OCI-LY3 (cell line): ENCODE results near the gene DCC.

Experiments
- H2AFZ ChIP-seq: fragments of 200-600, 300-600 bp; shearing (Covaris generic); 2 replicates; pipeline ENCODE4 v1.6.0; 2014; ENCODE audit warnings: antibody characterized with exemption, low read depth, low read length
- H3K27ac ChIP-seq: fragments of 200-600, 300-600 bp; sonication (generic); 2 replicates; pipeline ENCODE4 v1.5.1; 2014; ENCODE audit warnings: mild to moderate bottlenecking, low read length, moderate library complexity, mixed read lengths
- H3K27me3 ChIP-seq: fragments of 200-600, 300-600 bp; sonication (generic); 2 replicates; pipeline ENCODE4 v1.6.1; 2014; ENCODE audit warnings: low read depth, low read length, mixed read lengths
- H3K36me3 ChIP-seq: fragments of 200-600, 300-600 bp; sonication (generic); replicated peaks from 2 replicates; pipeline ENCODE3; 2014; ENCODE audit warnings: low read depth, low read length, mixed read lengths
- H3K4me1 ChIP-seq: fragments of 300-600, 200-600 bp; sonication (generic); 2 replicates; pipeline ENCODE4 v1.6.1; 2014; ENCODE audit warnings: low read length, mixed read lengths
- H3K4me2 ChIP-seq: fragments of 200-600, 300-600 bp; sonication (generic); 2 replicates; pipeline ENCODE4 v1.6.1; 2014; ENCODE audit warnings: low read length, mixed read lengths
- H3K4me3 ChIP-seq: fragments of 300-600, 200-600 bp; sonication (generic); 2 replicates; pipeline ENCODE4 v1.5.1; 2014; ENCODE audit warnings: antibody characterized with exemption, mild to moderate bottlenecking, low read length, moderate library complexity
- H3K79me2 ChIP-seq: fragments of 300-600, 200-600 bp; shearing (Covaris generic); 2 replicates; pipeline ENCODE4 v1.6.1; 2014; ENCODE audit warnings: mild to moderate bottlenecking, low read length, mixed read lengths
- H3K9ac ChIP-seq: fragments of 300-600, 200-600 bp; shearing (Covaris generic); 2 replicates; pipeline ENCODE4 v1.6.0; 2014; ENCODE audit warnings: mild to moderate bottlenecking, low read length, moderate library complexity
- H3K9me3 ChIP-seq: fragments of 200-600, 300-600 bp; shearing (Covaris generic); 2 replicates; pipeline ENCODE4 v1.6.1; 2014; ENCODE audit warnings: low read length, mixed read lengths; ENCODE audit not compliant: insufficient read depth
- H4K20me1 ChIP-seq: fragments of 200-600, 300-600 bp; sonication (generic); 2 replicates; pipeline ENCODE4 v1.6.1; 2016; ENCODE audit warnings: low read length, mixed read lengths; ENCODE audit not compliant: insufficient read depth
- EZH2phosphoT487 ChIP-seq: fragments of 200-600 bp; shearing (Covaris generic); IDR thresholded peaks from 2 replicates; pipeline ENCODE4 v1.6.1; 2018; ENCODE audit warnings: antibody characterized with exemption, mixed run types, low read depth
- TF ChIP-seq, protein P1 (sequence below): fragments of 200-600, 300-600 bp; sonication (generic); IDR thresholded peaks from 2 replicates; pipeline ENCODE4 v1.5.1; 2014; ENCODE audit warnings: antibody characterized with exemption, low read length, low read depth

Gene DCC

DNA sequence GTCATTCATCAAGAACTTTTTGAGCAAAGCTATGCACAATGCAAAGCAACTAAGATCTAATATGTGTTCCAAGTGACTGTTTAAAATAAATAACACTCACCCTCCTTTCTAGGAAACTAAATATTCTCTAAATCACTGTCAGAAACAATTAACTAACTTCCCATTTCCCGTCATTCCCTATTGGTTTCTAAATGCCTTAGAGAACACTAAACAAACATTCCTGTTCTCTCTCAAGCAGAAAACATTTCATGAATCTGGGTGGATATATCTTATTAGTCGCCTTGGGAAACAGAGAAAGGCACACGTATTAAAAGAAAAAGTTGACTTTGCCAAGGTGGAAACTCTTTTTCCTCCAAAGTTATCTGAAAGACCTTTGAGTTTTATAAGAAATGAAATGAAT, 1149.3 kb downstream of the DCC start:
- Histone ChIP-seq H3K79me2 (no peaks in the 10 kb centered on the region), H4K20me1 (no peaks in the 10 kb centered on the region), H3K4me1 (no peaks in the 10 kb centered on the region), H3K9me3 (no peaks in the 10 kb centered on the region), H3K27ac (no peak overlapping the region), H3K36me3 (no peaks in the 10 kb centered on the region), H2AFZ (no peak overlapping the region), H3K27me3 (no peaks in the 10 kb centered on the region), H3K4me3 (no peak overlapping the region), H3K9ac (no peak overlapping the region), H3K4me2 (no peak overlapping the region)
- TF ChIP-seq, protein P1, sequence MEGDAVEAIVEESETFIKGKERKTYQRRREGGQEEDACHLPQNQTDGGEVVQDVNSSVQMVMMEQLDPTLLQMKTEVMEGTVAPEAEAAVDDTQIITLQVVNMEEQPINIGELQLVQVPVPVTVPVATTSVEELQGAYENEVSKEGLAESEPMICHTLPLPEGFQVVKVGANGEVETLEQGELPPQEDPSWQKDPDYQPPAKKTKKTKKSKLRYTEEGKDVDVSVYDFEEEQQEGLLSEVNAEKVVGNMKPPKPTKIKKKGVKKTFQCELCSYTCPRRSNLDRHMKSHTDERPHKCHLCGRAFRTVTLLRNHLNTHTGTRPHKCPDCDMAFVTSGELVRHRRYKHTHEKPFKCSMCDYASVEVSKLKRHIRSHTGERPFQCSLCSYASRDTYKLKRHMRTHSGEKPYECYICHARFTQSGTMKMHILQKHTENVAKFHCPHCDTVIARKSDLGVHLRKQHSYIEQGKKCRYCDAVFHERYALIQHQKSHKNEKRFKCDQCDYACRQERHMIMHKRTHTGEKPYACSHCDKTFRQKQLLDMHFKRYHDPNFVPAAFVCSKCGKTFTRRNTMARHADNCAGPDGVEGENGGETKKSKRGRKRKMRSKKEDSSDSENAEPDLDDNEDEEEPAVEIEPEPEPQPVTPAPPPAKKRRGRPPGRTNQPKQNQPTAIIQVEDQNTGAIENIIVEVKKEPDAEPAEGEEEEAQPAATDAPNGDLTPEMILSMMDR, result no peak
- TF ChIP-seq EZH2phosphoT487, result no peak

GRCh38 chr18:53490019-53490418, 1150.0 kb downstream of the DCC start:
- Histone ChIP-seq H3K4me2 (no peak overlapping the region), H3K27ac (no peak overlapping the region), H3K4me1 (no peaks in the 10 kb centered on the region), H3K79me2 (no peaks in the 10 kb centered on the region), H3K4me3 (no peak overlapping the region), H2AFZ (no peak overlapping the region), H3K27me3 (no peaks in the 10 kb centered on the region), H4K20me1 (no peaks in the 10 kb centered on the region), H3K9me3 (no peaks in the 10 kb centered on the region), H3K9ac (no peak overlapping the region), H3K36me3 (no peaks in the 10 kb centered on the region)
- TF ChIP-seq, protein P1, result no peak
- no peak for TF ChIP-seq EZH2phosphoT487

DNA sequence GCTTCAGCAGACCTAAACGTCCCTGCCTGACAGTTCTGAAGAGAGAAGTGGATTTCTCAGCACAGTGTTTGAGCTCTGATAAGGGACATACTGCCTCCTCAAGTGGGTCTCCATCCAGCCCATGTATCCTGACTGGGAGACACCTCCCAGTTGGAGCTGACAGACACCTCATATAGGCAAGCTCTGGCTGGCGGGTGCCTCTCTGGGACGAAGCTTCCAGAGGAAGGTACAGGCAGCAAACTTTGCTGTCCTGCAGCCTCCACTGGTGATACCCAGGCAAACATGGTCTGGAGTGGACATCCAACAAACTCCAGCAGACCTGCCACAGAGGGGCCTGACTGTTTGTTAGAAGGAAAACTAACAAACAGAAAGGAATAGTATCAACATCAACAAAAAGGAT, 1156.0 kb downstream of the DCC start:
- H2AFZ ChIP-seq, result no peak overlapping the region
- TF ChIP-seq, protein P1, result no peak
- no peak for TF ChIP-seq EZH2phosphoT487

DNA sequence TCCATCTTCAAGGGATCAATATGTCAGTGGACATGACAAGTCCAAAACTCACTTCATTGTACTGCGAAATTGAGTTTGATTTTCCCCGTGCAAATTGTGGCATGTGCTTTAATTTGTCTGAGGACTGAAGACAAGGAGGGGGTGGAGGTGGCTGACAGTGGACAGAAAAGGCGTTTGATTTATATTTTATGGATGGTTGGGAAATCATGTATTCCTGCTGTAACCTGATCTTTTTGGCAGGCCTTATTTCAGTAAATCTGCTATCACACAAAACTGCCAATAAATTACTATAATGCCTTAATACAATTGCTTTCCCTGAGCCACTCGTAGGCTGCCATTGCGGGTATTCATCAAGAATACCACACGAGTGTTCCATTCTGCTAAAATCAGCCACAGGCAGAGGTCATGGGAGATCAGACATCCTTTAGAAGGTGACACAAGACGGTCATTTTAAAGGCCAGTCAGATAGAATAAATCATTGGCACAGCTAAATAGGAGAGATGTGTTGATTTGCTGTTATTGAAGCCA, 1164.0 kb downstream of the DCC start:
- Histone ChIP-seq H4K20me1 (no peaks in the 10 kb centered on the region), H3K4me1 (no peaks in the 10 kb centered on the region), H3K36me3 (no peaks in the 10 kb centered on the region), H3K4me3 (no peak overlapping the region), H3K27ac (no peak overlapping the region), H3K9ac (no peak overlapping the region), H3K4me2 (no peak overlapping the region), H3K27me3 (no peaks in the 10 kb centered on the region), H2AFZ (no peak overlapping the region), H3K9me3 (no peaks in the 10 kb centered on the region), H3K79me2 (no peaks in the 10 kb centered on the region)
- TF ChIP-seq EZH2phosphoT487, result no peak

More for the DNA sequence above, 1156.0 kb downstream of the DCC start:
- Histone ChIP-seq H3K36me3 (no peaks in the 10 kb centered on the region), H3K9ac (no peak overlapping the region), H4K20me1 (no peaks in the 10 kb centered on the region), H3K27ac (no peak overlapping the region), H3K4me1 (peaks cover 8% of the 10 kb centered on the region), H3K4me3 (no peak overlapping the region), H3K79me2 (no peaks in the 10 kb centered on the region), H3K27me3 (no peaks in the 10 kb centered on the region), H3K4me2 (no peak overlapping the region), H3K9me3 (no peaks in the 10 kb centered on the region)

- Histone ChIP-seq H4K20me1 (no peaks in the 10 kb centered on the region), H3K9ac (no peak overlapping the region), H3K4me2 (no peak overlapping the region), H3K4me1 (no peaks in the 10 kb centered on the region), H3K36me3 (no peaks in the 10 kb centered on the region), H3K9me3 (no peaks in the 10 kb centered on the region), H2AFZ (no peak overlapping the region), H3K27me3 (no peaks in the 10 kb centered on the region), H3K27ac (no peak overlapping the region), H3K4me3 (no peak overlapping the region), H3K79me2 (no peaks in the 10 kb centered on the region)
- no peak for TF ChIP-seq EZH2phosphoT487
- TF ChIP-seq, protein P1, result no peak
Measured at GRCh38 chr18:53508529-53508928, 1168.5 kb downstream of the DCC start.
